ENCODE data around the gene MOXD1. TPM values are rescaled to one million over a fixed set of nuclear protein-coding genes. Genes with fewer than 3 reads are reported as not detected.

Gene MOXD1
- polyA plus RNA-seq, 1 of the 3 experiments (the other 2 are of a cell fraction): 252 TPM

DNA sequence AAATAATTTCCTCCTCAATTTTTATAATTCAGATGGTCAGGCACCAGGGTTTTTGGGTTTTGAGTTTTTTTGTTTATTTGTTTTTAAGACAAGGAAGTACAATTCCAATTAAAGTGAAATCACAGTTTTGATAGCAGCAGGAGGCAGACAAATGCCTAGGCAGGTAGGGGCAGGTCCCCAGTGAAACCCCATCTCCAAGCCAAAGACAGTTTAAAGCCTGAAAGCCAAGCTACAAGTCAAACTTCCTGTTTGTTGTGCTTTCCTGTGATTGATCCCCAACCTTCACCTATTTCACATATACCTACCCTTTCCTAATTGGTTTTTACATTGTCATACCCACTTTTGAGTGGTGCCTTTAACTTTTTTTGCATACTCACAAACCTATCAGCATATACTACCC, 149.6 kb downstream of the MOXD1 start:
- H3K4me2 ChIP-seq: no peak overlapping the region
- no peak overlapping the region for H3K9ac ChIP-seq
- no peak for DNase-seq
- H3K27me3 ChIP-seq (ENCODE audit: insufficient read depth): no peaks in the 10 kb centered on the region
- no peaks in the 10 kb centered on the region for H4K20me1 ChIP-seq (ENCODE audit: insufficient read depth)
- no peaks in the 10 kb centered on the region for H3K79me2 ChIP-seq (ENCODE audit: insufficient read depth)
- H3F3A ChIP-seq (replicated peaks; ENCODE audit: insufficient read depth): no peaks in the 10 kb centered on the region
- H3K4me3 ChIP-seq (ENCODE audit: low read depth in 2 of 2, low read length in 1 of 2): no peak overlapping the region
- no peak overlapping the region for H3K27ac ChIP-seq (ENCODE audit: low read depth in 2 of 2, low read length in 1 of 2)
- H3K9me3 ChIP-seq: no peaks in the 10 kb centered on the region
- ChIA-PET CTCF (no interaction called here), POLR2A (no interaction called here)
- H3K4me1 ChIP-seq (ENCODE audit: control insufficient read depth in 1 of 2, insufficient read depth in 2 of 2, low read depth in 1 of 2, low read length in 1 of 2): no peaks in the 10 kb centered on the region
- no peak overlapping the region for H2AFZ ChIP-seq (ENCODE audit: low read depth)
- H3K36me3 ChIP-seq (replicated peaks in 1 of 2; ENCODE audit: control insufficient read depth in 1 of 2, insufficient read depth in 2 of 2, low read length in 1 of 2): no peaks in the 10 kb centered on the region
- no peaks in the 10 kb centered on the region for H3K9me2 ChIP-seq
- TF ChIP-seq SIN3A (IDR thresholded peaks at IDR 0.05; ENCODE audit: borderline replicate concordance, low read depth, low read length) (no peak), YY1 (IDR thresholded peaks at IDR 0.05; ENCODE audit: low read depth) (no peak), MXI1 (IDR thresholded peaks at IDR 0.05; ENCODE audit: low read depth, low read length) (no peak), RCOR1 (IDR thresholded peaks at IDR 0.05; ENCODE audit: low read length) (no peak), MEF2A (IDR thresholded peaks at IDR 0.05; ENCODE audit: borderline replicate concordance, low read depth) (no peak), GABPA (IDR thresholded peaks at IDR 0.05; ENCODE audit: low read depth) (no peak), RAD21 (IDR thresholded peaks at IDR 0.05; ENCODE audit: low read length) (no peak), RXRA (IDR thresholded peaks at IDR 0.05; ENCODE audit: borderline replicate concordance, low read depth) (no peak), TAF1 (IDR thresholded peaks at IDR 0.05; ENCODE audit: borderline replicate concordance, low read depth, low read length) (no peak)
- TF ChIP-seq, protein P1, sequence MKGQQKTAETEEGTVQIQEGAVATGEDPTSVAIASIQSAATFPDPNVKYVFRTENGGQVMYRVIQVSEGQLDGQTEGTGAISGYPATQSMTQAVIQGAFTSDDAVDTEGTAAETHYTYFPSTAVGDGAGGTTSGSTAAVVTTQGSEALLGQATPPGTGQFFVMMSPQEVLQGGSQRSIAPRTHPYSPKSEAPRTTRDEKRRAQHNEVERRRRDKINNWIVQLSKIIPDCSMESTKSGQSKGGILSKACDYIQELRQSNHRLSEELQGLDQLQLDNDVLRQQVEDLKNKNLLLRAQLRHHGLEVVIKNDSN (IDR thresholded peaks at IDR 0.05; ENCODE audit: borderline replicate concordance, low read depth): no peak

DNA sequence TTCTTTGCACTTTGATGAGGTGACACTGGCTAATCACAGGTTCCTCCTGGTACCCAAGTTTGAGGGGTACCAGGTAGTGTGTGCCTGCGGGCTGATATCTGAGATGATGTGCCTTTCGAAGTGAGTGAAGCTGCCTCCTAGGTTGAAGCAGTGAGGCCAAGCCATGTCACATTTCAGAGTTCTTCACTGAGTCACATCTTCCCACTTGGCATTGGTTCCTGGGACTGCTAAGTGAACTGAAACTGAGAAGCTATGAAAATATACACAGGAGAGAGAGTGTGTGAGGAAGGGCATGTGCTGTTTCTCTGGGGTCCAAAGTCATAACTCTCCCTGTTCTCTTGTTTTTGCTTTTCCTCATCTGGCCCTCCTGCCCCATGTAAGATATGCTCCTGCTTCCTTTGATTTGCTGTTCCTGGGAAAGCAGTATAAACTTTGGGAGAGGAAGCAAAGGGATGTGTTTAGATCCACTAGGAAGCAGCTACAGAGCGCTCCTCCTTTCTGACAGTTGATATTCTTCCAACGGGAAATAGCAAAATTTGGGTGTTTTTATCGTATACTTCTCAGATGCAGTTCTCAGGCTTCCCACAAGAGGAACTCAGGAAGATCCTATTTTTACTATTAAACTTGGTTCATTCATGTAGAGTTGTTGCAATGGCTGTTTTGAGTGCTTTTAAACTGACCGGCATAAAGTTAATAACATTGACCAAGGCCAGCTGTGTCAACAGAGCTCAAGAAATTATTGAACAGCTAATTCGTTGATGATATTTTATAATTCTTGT, 153.7 kb downstream of the MOXD1 start:
- TF ChIP-seq, protein P2, sequence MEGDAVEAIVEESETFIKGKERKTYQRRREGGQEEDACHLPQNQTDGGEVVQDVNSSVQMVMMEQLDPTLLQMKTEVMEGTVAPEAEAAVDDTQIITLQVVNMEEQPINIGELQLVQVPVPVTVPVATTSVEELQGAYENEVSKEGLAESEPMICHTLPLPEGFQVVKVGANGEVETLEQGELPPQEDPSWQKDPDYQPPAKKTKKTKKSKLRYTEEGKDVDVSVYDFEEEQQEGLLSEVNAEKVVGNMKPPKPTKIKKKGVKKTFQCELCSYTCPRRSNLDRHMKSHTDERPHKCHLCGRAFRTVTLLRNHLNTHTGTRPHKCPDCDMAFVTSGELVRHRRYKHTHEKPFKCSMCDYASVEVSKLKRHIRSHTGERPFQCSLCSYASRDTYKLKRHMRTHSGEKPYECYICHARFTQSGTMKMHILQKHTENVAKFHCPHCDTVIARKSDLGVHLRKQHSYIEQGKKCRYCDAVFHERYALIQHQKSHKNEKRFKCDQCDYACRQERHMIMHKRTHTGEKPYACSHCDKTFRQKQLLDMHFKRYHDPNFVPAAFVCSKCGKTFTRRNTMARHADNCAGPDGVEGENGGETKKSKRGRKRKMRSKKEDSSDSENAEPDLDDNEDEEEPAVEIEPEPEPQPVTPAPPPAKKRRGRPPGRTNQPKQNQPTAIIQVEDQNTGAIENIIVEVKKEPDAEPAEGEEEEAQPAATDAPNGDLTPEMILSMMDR (IDR thresholded peaks at IDR 0.05): peak; percentile 40
- TF ChIP-seq ELF1 (IDR thresholded peaks at IDR 0.05) (no peak), CHD2 (IDR thresholded peaks at IDR 0.05; ENCODE audit: low read length, partially characterized antibody) (no peak)
- H3K9ac ChIP-seq: no peak overlapping the region
- no peak overlapping the region for H3K4me3 ChIP-seq (ENCODE audit: low read depth in 2 of 2, low read length in 1 of 2)
- H3K9me2 ChIP-seq: no peaks in the 10 kb centered on the region
- peak overlapping the region; percentile 5; the same call in 1 of the 2 replicates for H3K4me2 ChIP-seq
- ChIA-PET CTCF (interaction anchor here (1.1 to 1.3 kb wide), 2 partner anchors 32 to 323 kb away, joined by 3 read pairs; no protein-coding TSS in a partner anchor), POLR2A (no interaction called here)
- H3K79me2 ChIP-seq (ENCODE audit: insufficient read depth): no peaks in the 10 kb centered on the region
- peak overlapping the region; percentile 75 for H2AFZ ChIP-seq (ENCODE audit: low read depth)
- no peaks in the 10 kb centered on the region for H4K20me1 ChIP-seq (ENCODE audit: insufficient read depth)
- H3K9me3 ChIP-seq: no peaks in the 10 kb centered on the region
- DNase-seq: no peak
- 15% methylated on average over 7 of the region's 7 CpGs for WGBS (ENCODE audit: low lambda C conversion rate)
- H3K36me3 ChIP-seq (replicated peaks in 1 of 2; ENCODE audit: control insufficient read depth in 1 of 2, insufficient read depth in 2 of 2, low read length in 1 of 2): no peaks in the 10 kb centered on the region
- H3K4me1 ChIP-seq (ENCODE audit: control insufficient read depth in 1 of 2, insufficient read depth in 2 of 2, low read depth in 1 of 2, low read length in 1 of 2): no peaks in the 10 kb centered on the region
- H3F3A ChIP-seq (replicated peaks; ENCODE audit: insufficient read depth): no peaks in the 10 kb centered on the region
- H3K27me3 ChIP-seq (ENCODE audit: insufficient read depth): no peaks in the 10 kb centered on the region
- H3K27ac ChIP-seq (ENCODE audit: low read depth in 2 of 2, low read length in 1 of 2): peak overlapping the region in 1 of 2 experiments; percentile 32; a peak in 1 of 4 replicates

All from SK-N-SH (cell line).